Measurements from ENCODE around the gene TRIM33.

DNA sequence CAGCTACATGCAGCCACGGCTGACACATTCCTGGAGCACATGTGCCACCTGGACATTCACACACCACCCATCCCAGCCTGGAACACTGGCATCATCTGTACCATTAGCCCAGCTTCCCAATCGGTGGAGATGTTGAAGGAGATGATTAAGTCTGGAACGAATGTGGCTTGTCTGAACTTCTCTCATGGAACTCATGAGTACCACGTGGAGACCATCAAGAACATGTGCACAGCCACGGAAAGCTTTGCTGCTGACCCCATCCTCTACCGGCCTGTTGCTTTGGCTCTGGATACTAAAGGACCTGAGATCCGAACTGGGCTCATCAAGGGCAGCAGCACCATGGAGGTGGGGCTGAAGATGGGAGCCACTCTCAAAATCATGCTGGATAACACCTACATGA, 25.0 kb upstream of the TRIM33 start:
- TF ChIP-seq, protein P1, sequence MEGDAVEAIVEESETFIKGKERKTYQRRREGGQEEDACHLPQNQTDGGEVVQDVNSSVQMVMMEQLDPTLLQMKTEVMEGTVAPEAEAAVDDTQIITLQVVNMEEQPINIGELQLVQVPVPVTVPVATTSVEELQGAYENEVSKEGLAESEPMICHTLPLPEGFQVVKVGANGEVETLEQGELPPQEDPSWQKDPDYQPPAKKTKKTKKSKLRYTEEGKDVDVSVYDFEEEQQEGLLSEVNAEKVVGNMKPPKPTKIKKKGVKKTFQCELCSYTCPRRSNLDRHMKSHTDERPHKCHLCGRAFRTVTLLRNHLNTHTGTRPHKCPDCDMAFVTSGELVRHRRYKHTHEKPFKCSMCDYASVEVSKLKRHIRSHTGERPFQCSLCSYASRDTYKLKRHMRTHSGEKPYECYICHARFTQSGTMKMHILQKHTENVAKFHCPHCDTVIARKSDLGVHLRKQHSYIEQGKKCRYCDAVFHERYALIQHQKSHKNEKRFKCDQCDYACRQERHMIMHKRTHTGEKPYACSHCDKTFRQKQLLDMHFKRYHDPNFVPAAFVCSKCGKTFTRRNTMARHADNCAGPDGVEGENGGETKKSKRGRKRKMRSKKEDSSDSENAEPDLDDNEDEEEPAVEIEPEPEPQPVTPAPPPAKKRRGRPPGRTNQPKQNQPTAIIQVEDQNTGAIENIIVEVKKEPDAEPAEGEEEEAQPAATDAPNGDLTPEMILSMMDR (conservative IDR thresholded peaks at IDR 0.05) = no peak
- TF ChIP-seq ZFX (IDR thresholded peaks at IDR 0.05) = no peak
